GM21447 (cell line): ENCODE results near the gene STUM.
"Not testable (repeated sequence)": the region's sequence is repeated elsewhere in the genome, so short reads cannot be mapped to it uniquely, and the experiment has no call there.

Experiments
- ATAC-seq: cut with Tn5 transposase; IDR thresholded peaks from one replicate; pipeline ENCODE4 v1.9.1; 2021; ENCODE audit not compliant: unreplicated experiment

STUM gene

DNA sequence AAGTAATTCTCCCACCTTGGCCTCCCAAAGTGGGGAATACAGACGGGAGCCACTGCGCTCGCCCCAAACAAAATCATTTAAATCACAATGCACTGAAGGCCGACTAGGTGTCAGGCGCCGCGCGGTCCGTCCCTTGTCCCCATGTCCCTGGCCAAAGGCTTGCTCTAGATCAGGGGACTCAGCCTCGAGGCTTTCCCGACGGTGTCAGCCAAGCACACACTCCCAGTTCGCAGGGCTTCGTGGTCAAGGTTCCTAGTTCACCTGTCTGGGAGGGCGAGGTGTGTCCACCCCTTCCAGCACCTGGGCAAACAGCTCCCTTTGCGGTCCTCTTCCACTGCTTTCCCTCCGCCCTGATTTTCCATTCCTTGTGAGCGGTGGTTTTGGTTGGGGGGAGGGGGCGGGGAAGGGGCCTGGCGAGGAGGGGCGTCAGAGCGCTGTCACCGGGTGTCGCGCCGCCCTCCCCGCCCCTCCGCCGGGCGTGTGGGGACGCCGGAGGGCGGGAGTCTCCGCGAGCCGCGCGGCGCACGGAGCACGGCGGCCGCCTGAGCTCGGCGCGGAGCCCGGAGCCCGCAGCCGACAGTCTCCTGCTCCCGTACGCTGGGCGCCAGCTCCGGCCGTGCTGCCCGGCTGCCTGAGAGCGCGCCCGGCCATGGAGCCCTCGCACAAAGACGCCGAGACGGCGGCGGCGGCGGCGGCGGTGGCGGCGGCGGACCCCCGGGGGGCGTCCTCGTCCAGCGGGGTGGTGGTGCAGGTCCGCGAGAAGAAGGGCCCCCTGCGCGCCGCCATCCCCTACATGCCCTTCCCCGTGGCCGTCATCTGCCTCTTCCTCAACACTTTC is at the start of gene STUM:
Gene STUM (plus strand): TSS at position 509 of the 838 bp plus-strand sequence. CDS start 141 bp downstream, at position 650.
- no peak for ATAC-seq

- not testable (repeated sequence) for ATAC-seq
These were observed 48.9 kb upstream of the STUM start for GRCh38 chr1:226499699-226500098.

GRCh38 chr1:226506021-226506420 is 42.5 kb upstream of the STUM start:
- no peak for ATAC-seq

DNA sequence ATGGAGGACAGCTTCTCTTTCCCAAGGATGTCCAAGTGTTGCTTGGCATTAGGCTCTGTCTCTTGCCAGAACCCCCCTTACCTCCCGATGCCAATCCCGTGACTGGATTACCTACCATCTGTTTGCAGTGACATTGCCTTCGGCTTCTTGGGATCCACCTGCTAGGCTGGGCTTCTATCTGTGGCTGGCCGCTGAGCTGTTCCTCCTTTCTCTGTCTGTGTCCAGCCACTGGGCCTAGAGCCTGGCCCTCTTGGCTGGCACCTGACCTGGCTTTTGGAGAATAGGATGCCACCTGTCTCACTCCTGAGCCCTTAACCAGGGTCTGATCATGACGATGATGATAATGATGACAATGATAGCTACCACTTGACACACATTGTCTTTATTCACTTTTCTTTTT is 41.6 kb upstream of the STUM start:
- ATAC-seq: no peak

DNA sequence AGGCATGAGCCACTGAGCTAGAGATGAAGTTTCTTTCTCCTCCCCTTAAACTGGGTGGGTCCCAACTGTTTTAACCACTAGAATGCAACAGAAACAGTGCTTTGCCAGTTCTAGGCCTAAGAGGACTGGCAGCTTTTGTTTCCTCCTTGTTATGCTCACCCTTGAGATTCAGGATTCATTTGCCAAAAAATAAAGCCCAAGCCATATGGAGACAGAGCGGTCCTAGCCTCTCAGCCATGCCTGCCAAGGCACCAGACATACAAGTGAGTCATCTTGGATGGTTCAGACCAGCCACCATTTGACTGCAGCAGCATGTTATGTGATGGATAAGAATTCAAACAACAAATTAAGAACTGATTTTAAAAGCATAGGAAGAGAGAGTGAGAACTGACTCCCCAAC is 38.1 kb upstream of the STUM start:
- ATAC-seq: no peak

DNA sequence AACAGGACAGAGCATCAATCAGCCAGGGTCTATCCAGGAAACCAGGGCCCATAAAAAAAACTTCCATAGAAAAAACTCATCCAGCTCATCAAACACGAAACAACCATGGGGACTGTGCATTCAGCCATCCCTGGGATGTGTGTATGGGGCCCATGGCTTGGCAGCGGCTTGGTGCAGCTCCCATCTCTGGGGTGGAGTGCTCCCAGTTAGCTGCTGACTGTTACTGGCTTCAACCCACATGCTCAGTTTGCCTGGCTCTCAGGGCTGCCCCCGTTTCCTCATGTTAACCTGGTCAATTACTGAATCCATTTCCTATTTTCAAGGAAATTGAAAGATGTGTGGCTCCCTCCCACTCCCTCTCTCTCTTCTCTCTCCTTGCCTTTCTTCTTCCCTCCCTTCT is 37.3 kb upstream of the STUM start:
- no peak for ATAC-seq

- ATAC-seq: no peak
These were observed 36.4 kb upstream of the STUM start for GRCh38 chr1:226512076-226512728.

- no peak for ATAC-seq
These were observed 30.2 kb upstream of the STUM start for GRCh38 chr1:226518375-226518774.

DNA sequence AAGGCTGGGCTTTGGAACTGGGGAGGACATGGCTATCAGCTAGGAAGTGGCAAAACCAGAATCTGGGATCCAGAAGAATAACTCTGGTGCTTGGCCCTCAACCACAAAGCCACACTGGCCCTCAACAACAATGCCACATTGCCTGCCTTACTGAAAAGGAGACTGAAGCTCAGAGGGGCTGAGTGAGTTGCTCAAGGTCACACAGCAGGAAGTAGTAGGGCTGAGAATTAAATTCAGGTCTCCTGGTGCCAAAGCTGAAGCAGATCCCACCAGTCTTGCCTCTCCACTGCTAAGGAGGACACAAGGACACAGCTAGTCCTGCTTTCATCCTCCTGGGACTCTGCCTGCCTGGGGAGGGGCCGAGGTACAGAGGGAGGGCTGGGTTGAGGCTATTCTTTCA is 29.4 kb upstream of the STUM start:
- no peak for ATAC-seq

DNA sequence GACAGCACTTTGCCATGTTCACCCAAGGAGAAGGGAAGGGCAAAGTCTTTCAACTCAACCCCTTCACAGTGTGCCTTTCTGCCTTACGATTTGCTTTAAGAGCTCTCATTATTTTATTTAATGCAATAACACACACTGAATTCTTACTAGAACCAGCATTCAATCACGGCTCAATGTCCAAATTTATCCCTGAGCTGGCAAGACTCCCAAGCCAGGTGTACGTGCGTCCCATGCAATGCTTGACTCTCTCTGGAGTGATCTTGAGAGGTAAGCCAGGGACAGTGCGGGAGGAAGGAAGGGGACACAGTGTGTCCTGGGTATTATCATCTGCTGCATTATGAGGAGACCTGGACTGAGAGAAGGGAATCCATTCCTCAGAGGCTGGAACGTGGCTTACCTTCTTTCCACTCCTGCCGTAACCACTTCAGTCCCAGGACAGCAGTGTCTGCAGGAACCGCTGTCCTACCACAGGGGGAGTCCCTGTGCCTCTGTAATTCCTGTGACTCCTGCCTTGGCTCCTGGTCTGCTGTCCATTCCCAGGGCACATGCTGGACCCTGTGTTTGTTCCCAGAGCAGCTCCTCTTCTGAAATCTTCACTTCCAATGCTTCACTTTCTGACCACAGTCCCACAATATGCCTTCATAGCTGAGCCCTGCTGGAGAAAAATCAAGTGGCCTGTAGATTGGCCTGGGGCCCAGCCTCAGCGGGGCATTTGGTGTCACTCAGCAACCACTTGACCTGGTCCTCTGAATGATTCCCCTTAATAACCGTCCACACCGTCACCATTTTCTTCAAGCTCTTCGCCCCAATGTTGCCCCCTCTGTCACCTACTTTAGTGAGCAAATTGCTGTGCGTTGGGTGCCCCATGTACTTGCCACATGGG is 28.6 kb upstream of the STUM start:
- no peak for ATAC-seq

GRCh38 chr1:226520640-226521355 is 27.8 kb upstream of the STUM start:
- no peak for ATAC-seq

- ATAC-seq: no peak
These were observed 24.7 kb upstream of the STUM start for GRCh38 chr1:226523646-226524406.

DNA sequence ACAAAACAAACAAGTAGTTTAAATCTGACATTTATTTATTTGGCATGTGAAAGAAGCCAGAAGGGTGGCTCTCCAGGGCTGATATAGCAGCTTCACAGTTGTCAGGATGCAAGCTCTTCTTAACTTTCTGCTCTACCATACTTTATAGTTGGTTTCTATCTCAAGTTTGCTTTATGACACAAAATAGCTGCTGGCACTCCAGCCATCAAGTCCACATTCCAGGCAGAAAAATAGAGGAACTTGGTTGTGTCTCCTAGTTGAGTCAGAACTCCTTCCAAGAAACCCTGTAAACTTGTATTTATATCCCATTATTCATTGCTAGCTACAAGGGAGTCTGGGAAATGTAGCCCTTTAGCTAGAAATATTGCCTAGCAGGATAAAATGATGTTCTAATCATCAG is 24.0 kb upstream of the STUM start:
- ATAC-seq: no peak

DNA sequence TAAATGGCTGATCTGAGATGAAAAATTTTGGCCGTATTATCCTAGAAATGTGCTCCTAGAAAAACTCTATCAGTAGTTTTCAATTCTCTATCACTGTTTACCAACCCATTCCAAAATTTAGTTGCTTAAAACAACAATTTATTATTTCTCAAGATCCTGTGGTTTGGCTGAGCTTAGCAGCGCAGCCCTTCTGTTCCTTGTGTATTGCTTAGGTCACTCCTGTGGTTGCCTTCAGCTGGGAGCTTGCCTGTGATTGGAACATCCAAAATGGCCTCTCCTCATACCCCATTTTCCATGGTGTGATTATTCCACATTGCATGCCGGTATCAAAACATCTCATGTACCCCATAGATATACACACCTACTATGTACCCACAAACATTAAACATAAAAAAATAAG is 22.8 kb upstream of the STUM start:
- ATAC-seq: no peak

DNA sequence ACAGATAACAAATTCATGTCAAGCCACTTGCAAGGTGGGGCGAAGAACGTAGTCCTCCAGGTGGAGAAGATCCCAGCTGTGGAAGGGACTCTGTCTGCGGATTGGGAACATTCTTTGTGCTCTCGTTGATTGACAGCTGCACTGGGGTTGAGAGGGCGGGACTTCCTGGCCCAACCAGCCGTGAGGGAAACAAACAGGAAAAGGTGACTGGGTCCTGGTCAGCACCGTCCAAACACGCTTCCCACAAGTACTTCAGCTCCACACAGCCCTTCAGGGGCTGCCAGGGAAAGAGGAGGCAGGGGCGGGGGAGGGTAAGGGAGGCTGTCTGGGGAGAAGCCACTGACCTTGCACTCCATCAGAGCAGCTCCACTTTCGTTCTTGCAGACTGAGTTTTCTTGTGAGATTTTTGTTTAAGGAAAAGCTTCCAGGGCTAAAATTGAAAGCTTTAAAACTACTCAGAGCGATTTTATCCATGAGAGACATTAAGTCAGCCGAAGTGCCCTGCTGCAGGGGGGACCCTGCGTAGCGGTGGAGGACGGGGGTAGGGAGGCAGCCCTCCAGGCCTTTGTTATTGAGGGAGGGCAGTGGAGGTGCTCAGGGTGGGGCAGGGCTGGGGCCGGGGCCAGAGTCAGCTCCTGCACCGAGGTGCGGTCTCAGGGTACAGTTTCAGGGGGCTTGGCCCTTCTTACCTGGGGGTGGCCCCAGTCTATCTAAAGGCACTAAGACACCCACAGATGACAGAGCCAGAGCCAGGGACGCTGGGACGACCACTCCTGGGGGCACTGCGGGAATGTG is 21.6 kb upstream of the STUM start:
- ATAC-seq: no peak

- ATAC-seq: no peak
These were observed 18.7 kb upstream of the STUM start for GRCh38 chr1:226529891-226530290.

- no peak for ATAC-seq
These were observed 18.0 kb upstream of the STUM start for GRCh38 chr1:226530591-226530990.

DNA sequence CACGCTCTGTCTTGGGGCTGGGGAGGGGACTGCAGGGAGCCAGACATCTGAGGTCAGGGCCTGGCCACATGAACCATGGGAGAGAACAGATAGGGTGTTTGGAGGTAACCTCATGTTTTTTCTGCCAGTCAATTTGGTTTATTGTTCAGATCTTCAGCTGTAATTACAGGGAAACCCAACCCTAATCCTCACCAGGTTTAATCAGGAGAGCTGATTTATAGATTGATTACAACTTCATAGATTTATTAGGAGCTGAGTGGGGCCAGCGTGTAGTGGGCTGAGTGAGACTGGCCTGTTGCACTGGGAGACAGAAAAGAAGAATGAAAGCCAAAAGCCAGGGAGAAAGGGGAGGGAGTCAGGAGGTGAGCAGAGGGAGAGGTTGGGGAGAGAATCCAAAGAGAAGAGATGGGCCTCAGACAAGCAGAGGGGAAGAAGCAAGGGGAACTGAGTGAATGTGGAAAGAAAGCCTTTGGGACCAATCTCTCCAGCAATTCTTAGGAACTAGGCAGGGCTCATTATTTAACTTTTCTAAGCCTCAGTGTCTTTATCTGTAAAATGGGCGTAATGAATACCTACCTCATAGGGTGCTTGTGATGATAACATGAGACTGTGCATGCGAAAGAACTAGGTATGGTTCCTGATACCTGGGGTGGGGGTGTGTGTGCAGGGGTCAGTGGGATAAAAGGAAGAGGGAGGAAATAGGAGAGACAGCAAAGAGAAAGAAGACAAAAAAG is 17.0 kb upstream of the STUM start:
- ATAC-seq: no peak

DNA sequence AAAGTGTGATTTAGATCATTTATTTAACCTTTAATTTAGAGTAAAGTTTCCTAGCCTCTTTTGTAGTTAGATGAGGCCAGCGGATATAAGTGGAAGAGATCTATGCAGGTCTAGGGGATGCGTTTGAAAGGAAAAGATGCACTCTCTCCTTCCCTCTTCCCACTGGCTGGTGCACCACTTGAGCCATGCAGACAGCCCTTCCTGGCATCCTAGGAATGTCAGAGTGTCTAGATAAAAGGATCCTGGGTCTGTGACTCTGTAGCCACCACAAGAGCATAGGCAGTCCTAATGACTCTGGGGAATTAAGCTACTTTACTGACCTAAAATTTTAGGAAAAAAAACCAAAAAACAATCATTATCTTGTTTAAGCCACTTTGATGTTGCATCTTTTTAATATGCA is 16.0 kb upstream of the STUM start:
- no peak for ATAC-seq
